Measurements from ENCODE around the gene CABP7.

DNA sequence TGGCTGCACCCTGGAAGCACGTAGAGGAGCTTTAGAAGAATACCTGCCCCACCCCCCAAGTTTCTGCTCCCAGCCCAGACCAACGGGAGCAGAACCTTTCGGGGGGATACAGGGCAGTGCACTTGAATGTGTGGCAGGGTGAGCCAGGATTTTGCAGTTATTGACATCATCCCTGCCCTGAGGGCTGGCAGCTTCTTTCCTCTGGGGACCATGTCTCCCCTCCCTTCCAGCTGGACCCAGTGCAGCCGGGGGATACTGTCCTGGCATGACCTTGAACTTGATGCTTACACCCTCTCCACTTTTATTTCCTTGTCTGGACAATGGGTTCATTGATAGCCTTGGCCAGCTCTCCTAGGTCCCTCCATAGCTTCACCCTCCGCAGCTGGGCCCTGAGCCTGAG lies 4.1 kb upstream of the CABP7 start:
- TF ChIP-seq, protein P1, sequence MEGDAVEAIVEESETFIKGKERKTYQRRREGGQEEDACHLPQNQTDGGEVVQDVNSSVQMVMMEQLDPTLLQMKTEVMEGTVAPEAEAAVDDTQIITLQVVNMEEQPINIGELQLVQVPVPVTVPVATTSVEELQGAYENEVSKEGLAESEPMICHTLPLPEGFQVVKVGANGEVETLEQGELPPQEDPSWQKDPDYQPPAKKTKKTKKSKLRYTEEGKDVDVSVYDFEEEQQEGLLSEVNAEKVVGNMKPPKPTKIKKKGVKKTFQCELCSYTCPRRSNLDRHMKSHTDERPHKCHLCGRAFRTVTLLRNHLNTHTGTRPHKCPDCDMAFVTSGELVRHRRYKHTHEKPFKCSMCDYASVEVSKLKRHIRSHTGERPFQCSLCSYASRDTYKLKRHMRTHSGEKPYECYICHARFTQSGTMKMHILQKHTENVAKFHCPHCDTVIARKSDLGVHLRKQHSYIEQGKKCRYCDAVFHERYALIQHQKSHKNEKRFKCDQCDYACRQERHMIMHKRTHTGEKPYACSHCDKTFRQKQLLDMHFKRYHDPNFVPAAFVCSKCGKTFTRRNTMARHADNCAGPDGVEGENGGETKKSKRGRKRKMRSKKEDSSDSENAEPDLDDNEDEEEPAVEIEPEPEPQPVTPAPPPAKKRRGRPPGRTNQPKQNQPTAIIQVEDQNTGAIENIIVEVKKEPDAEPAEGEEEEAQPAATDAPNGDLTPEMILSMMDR (IDR thresholded peaks at IDR 0.05) = no peak
- TF ChIP-seq EP300 (IDR thresholded peaks at IDR 0.05) (no peak), POLR2A (IDR thresholded peaks at IDR 0.05) (no peak)

All from tibial nerve (tissue), 4 donors.